HG02610 (cell line): ENCODE data around the gene AFMID.
"Not testable (repeated sequence)": the region's sequence is repeated elsewhere in the genome, so short reads cannot be mapped to it uniquely, and the experiment has no call there.

ENCODE experiments used
- ATAC-seq: cut with Tn5 transposase; IDR thresholded peaks from one replicate; pipeline ENCODE4 v1.9.1; 2021; ENCODE audit warnings: mild to moderate bottlenecking, moderate library complexity; ENCODE audit not compliant: unreplicated experiment

AFMID gene

GRCh38 chr17:78219396-78220150 is 32.4 kb downstream of the AFMID start:
- ATAC-seq, result no peak

GRCh38 chr17:78223061-78223460 is 35.9 kb downstream of the AFMID start:
- no peak for ATAC-seq

- ATAC-seq, result no peak
These were observed 36.6 kb downstream of the AFMID start for GRCh38 chr17:78223765-78224164.

DNA sequence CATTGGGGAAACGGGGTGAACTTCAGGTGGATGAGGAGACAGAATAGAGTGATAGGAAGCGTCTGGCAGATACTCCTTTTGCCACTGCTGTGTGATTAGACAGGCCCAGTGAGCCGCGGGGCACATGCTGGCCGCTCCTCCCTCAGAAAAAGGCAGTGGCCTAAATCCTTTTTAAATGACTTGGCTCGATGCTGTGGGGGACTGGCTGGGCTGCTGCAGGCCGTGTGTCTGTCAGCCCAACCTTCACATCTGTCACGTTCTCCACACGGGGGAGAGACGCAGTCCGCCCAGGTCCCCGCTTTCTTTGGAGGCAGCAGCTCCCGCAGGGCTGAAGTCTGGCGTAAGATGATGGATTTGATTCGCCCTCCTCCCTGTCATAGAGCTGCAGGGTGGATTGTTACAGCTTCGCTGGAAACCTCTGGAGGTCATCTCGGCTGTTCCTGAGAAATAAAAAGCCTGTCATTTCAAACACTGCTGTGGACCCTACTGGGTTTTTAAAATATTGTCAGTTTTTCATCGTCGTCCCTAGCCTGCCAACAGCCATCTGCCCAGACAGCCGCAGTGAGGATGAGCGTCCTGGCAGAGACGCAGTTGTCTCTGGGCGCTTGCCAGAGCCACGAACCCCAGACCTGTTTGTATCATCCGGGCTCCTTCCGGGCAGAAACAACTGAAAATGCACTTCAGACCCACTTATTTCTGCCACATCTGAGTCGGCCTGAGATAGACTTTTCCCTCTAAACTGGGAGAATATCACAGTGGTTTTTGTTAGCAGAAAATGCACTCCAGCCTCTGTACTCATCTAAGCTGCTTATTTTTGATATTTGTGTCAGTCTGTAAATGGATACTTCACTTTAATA is 37.3 kb downstream of the AFMID start:
- ATAC-seq, result no peak

- ATAC-seq, result no peak
These were observed 38.1 kb downstream of the AFMID start for GRCh38 chr17:78225088-78225865.

GRCh38 chr17:78226055-78226758 is 39.0 kb downstream of the AFMID start:
- no peak for ATAC-seq

GRCh38 chr17:78226759-78227454 is 39.7 kb downstream of the AFMID start:
- ATAC-seq, result no peak

- no peak for ATAC-seq
These were observed 40.3 kb downstream of the AFMID start for GRCh38 chr17:78227455-78227916.

DNA sequence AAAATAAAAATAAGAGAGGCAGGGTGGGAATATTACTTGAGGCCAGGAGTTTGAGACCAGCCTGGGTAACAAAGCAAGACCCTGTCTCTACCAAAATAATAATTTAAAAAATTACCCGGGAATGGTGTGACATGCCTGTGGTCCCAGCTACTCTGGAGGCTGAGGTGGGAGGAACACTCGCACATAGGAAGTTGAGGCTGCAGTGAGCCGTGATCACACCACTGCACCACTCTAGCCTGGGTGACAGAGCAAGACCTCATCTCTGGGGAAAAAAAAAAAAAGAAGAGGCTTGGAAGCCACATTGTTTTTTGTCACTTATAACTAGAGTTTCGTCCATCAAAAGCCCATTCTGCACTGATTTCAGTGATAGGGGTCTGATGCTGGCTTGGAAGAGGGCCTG is 41.0 kb downstream of the AFMID start:
- no peak for ATAC-seq

DNA sequence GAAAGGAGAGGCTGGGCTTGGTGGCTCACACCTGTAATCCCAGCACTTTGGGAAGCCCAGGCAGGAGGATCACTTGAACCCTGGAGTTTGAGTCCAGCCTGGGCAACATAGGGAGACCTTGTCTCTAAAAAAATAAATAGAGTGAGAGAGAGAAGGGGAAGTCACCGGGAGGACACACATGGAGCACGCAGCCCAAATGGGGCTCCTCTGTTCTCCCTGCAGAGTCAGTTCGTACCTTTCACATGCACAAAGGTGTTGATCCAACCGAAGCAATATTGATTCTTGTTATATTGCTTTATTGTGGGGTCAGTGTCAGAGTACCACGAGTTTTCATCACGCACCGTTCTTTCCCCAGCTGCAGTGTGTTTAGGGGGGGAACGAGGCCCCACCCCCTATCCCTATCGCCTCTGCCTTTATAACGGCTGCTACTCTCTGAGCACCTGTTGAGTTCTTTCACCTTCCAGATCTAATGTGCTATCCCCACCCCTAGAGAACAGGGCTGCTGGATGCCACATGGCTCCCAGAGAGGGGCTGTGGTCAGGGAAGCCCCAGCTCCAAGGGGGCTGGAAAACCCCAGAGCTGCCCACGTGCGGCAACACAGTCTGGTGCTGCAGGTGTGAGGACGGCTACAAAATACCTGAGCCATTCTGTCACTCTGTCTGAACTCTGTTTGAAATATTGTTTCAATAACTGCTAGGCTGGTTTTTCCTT is 43.2 kb downstream of the AFMID start:
- no peak for ATAC-seq

DNA sequence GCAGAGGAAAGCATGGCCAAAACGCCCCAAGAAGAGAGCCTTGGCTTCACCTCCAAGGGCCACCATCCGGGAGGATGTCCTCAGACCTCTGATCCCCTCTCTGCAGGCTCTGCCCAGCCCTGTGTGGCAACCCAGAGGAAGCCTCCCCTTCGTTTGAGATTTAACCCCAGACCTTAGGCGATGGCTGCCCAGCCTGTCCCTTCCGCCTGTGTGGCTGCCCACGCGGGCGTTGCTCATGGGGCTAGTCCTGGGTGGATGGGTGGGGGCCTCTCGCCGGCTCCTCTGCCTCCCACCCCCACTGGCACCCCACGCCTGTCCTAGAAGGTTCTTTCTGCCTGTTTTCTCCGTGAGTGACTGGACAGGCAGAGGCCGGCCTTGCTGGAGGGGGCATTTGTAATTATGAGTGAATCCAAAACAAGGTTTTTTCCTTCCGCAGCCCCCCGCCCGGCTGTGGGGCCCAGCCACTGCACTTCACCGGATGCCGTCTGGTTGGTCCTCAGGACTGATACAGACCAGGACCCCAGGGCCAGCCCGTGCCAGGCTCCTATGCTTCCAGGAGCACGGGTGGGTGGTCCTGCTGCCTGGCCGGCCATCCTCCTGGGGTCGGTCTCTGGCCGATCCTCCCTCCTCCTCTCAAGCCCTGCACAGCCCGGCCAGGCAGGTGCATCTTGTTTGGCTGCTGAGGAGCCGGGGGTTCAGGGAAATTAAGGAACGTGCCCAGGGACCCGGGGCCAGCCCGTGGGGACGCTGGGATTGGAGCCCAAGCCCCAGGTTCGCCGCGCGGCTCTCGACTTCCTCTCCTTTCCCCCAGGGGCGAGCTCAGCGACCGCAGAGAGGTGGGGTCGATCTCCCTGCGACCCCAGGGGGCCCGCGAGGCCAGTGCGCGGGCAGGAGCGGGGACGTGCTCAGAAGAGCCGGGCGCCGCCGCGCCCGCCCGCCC is 44.1 kb downstream of the AFMID start, which contains the start of gene TMEM235:
TMEM235 (plus strand) TSS at position 636 of the 940 bp plus-strand sequence. CDS start 393 bp downstream, outside the sequence.
- no peak for ATAC-seq

DNA sequence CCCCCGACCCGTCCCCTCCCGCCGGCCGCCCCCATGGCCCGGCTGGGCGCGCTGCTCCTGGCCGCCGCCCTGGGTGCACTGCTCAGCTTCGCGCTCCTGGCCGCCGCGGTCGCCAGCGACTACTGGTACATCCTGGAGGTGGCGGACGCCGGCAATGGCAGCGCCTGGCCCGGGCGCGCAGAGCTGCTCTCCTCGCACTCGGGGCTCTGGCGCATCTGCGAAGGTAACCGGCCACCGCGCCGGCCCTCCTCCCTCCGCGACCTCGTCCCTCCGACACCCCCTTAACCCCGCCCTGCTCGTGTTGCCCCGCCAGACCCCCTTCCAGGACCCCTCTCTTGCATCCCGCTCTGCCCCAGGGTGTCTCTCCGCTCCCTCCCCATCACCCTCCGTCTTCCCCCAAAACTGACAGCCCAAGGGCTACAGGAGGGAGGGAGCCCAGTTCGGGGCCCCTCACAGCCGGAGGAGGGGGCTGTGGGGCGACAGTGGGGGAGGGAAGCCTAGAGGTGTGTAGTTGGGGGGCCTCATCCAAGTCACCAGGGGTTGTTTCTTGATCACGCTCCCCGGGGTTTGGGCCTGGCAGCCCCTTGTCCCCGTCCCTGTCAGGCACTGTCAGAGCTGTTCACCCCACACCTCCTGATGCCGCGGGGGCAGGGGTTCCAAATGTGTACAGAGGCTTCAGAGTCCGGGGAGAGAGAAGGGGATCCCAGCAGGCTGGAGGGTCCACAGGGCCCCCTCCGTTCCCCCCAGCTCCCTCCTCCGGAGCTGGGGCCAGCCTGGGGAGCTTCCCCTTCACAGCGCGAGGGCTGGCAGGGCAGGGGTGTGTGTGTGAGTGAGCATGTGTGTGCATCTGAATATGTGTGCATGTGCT is 45.1 kb downstream of the AFMID start:
- ATAC-seq, result no peak

DNA sequence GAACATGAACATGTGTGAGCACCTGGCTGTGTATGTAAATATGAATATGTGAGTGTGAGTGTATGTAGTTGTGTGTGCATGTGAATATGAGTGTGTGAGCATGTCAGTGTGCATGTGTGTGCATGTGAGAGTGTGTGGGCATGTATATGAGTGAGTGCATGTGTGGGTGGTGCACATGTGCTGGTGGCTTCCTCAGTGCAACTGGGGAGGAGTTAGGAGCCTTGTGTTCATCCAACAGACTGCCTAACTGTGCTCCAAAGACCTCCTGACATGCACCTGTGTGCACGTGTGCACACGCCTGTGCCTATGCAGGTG is 45.7 kb downstream of the AFMID start:
- no peak for ATAC-seq

DNA sequence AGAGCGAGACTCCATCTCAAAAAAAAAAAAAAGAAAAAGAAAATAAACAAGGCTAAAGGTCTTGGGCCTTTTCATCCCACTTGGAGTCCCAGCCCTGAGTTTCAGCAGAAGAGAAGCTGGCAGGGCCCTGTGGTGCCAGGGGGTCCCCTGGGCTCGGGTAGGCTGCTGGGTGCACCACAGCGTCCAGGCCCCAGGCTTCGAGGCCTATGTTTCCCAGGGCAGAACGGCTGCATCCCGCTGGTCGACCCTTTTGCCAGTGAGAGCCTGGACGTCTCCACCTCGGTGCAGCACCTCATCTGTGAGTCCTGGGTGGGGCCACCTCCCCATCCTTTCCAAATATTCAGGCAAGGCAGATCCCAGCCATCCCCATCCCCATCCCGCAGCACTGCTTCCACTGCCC is 46.5 kb downstream of the AFMID start:
- no peak for ATAC-seq

- ATAC-seq, result no peak
These were observed 47.2 kb downstream of the AFMID start for GRCh38 chr17:78234261-78234865.

GRCh38 chr17:78235022-78235421 is 47.9 kb downstream of the AFMID start:
- not testable (repeated sequence) for ATAC-seq

- ATAC-seq, result no peak
These were observed 48.7 kb downstream of the AFMID start for GRCh38 chr17:78235885-78236284.
